Thoracic aorta (tissue), 2 donors: ENCODE data around the gene GNPTG. TPM values are rescaled to one million over a fixed set of nuclear protein-coding genes. Genes with fewer than 3 reads are reported as not detected.

Experiments
- ATAC-seq: fragments of 150-250 bp; one replicate; pipeline ENCODE4 v1.8.0; 2017; ENCODE audit warnings: low read depth; ENCODE audit not compliant: insufficient number of reproducible peaks, low FRiP score
- DNase-seq: peaks from one replicate; pipeline ENCODE4 v3.0.0-alpha.2; 2020; ENCODE audit warnings: low spot score
- H3K27ac ChIP-seq, 2 donors: fragments of 200-600 bp; sonication (generic); 1 replicate in 1 of 2; 2 replicates in 1 of 2; pipeline ENCODE4 v1.5.1; 2016; ENCODE audit warnings: mild to moderate bottlenecking in 2 of 2, moderate library complexity in 2 of 2
- H3K27me3 ChIP-seq: fragments of 200-600 bp; sonication (generic); replicated peaks from 2 replicates; pipeline ENCODE4 v1.6.0; 2016; ENCODE audit warnings: mild to moderate bottlenecking; ENCODE audit not compliant: insufficient read depth
- H3K36me3 ChIP-seq: fragments of 200-600 bp; sonication (generic); one replicate; pipeline ENCODE4 v1.5.1; 2016
- H3K4me1 ChIP-seq, 2 donors: fragments of 200-600 bp; sonication (generic); 1 replicate in 1 of 2; 2 replicates in 1 of 2; pipeline versions ENCODE4 v1.5.1 to v1.6.0; 2016; ENCODE audit warnings: low read depth in 2 of 2, mild to moderate bottlenecking in 1 of 2; ENCODE audit not compliant: control insufficient read depth in 1 of 2
- H3K4me3 ChIP-seq: fragments of 200-600 bp; sonication (generic); 2 replicates; pipeline ENCODE4 v1.5.1; 2016; ENCODE audit warnings: mild to moderate bottlenecking
- H3K9me3 ChIP-seq: fragments of 200-600 bp; sonication (generic); 2 replicates; pipeline ENCODE4 v1.5.1; 2016
- CTCF ChIP-seq: fragments of 200-600 bp; sonication (generic); IDR thresholded peaks from one replicate; pipeline ENCODE4 v1.5.1; 2019; ENCODE audit warnings: antibody characterized with exemption
- total RNA-seq, 2 donors: library from RNA; depleted of rRNA; stranded (reverse); fragments of >200 nt; gene quantifications; one replicate each; pipeline versions ENCODE4 v1.1.0 to v1.2.3, GENCODE V29; 2016

The GNPTG gene
- total RNA-seq, 2 donors from 2014 or later: 67.9 to 69.7 TPM

DNA sequence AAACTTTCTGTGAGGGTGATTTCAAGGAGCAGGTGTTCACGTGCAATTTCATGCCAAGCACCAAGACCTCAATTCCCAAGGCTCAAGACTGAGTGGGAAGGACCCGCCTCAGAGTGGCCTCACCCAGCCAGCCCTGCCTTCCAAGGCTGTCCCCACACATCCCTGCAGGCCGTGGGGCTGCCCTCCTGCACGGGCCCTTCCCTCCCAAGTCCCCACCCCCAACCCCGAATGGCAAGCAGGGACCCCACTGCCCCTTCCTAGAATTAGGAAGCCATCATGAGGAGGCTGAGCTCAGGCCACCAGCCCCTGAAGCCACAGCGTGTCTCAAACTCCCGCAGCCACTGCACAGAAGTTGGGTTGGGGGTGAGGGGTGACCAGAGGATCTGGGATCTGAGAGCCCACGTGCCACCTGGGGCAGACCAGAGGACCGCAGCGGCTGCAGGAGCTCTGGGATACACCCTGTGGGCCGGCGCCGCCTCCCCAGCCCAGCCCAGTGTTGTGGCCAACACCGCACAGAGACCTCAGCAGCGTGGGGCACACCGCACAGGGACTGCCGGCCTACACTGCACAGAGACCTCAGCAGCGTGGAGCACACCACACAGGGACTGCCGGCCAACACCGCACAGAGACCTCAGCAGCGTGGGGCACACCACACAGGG is 20.7 kb downstream of the GNPTG start:
- Histone ChIP-seq H3K27ac (no peak overlapping the region), H3K4me3 (no peak overlapping the region), H3K4me1 (no peaks in the 10 kb centered on the region), H3K36me3 (peaks cover 11% of the 10 kb centered on the region), H3K9me3 (no peaks in the 10 kb centered on the region), H3K27me3 (no peaks in the 10 kb centered on the region)
- DNase-seq (no peak), ATAC-seq (no peak)
- no peak for TF ChIP-seq CTCF

DNA sequence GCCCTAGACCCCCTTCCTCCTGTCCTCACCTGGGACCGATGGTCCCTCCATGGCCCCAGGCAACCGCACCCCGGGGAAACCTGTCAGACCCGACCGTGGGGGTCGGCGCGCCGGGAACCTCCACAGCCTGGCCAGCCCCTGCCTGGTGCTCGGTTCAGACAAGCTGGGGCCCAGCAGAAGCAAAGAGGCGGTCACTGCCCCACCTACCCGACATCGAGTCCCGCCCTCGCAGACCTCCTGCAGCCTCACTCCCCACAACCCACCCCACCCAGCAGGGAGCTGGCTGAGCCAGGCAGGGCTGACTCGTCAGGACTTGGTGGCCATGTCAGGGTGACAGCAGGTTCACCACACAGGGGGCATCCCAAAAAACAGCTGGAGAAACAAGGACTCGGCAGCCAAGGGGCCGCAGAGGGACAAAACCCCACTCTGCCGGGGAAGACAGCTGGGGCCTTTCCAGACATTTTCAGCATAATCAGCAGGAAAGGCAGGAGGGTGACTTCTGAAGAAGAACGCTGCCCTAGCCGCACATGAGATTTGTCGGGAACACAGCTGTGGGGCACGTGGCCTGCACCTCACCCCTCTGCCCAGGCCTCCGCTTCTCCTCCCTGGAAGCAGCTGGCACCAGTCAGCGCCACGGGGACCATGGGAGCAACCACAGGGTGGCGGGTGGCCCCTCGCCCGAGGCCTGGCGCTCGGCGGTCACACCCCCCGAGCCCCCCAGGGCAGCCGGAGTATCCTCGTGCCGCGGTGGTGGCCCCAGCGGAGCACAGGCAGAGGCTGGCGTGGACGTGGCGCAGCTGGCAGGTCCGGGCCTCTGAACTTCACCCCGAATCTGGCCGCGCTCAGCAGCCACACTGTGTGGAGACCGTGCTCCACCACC is 22.9 kb downstream of the GNPTG start:
- ATAC-seq: no peak
- H3K36me3 ChIP-seq: peaks cover 9% of the 10 kb centered on the region
- no peak for DNase-seq

DNA sequence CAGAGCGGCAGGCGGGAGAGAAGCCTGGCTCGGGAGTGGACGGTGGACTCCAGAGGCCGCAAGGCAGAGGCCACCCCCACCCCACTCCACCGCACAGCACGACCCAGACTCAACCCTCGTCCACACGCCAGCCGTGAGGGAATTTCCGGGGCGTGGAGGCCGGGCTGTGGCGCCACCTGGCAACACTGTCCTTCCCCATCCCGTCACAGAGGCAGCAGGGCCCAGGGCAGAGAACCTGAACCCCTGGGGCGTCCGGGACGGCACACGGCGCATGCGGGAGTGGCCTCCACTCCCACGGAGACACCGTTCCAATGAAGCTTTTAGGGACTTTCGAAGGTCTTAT is 23.5 kb downstream of the GNPTG start:
- peaks cover 6% of the 10 kb centered on the region for H3K36me3 ChIP-seq
- no peak for ATAC-seq

More for the DNA sequence above, 22.9 kb downstream of the GNPTG start:
- no peaks in the 10 kb centered on the region for H3K9me3 ChIP-seq
- no peak overlapping the region for H3K4me3 ChIP-seq
- no peaks in the 10 kb centered on the region for H3K27me3 ChIP-seq
- H3K4me1 ChIP-seq: peaks cover 8 to 17% of the 10 kb centered on the region in 2 donors
- no peak for TF ChIP-seq CTCF
- no peak overlapping the region for H3K27ac ChIP-seq

DNA sequence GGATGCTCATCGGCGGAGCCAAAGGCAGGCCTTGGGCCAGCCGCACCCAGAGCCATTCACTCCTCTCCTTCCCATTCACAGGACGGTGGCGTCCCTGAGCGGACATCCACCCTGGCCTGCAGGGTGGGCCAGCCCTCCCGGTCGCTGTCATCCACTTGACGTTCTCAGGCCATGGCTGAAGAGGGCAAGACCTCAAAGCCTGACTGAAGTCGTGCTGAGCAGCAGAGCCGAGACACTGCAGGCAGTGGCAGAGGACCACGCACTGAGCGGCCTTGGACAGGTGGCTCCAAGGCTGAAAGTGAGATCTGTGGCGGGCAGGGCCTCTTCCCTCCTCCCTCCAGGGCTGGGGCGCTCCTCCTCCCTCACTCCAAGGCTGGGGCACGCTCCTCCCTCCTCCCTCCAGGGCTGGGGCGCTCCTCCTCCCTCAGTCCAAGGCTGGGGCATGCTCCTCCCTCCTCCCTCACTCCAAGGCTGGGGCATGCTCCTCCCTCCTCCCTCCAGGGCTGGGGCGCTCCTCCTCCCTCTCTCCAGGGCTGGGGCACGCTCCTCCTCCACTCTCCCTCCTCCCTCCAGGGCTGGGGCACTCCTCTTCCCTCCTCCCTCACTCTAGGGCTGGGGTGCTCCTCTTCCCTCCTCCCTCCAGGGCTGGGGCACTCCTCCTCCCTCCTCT is 24.1 kb downstream of the GNPTG start:
- Histone ChIP-seq H3K9me3 (no peaks in the 10 kb centered on the region), H3K4me3 (no peak overlapping the region), H3K4me1 (peaks cover 8 to 22% of the 10 kb centered on the region in 2 donors), H3K27ac (no peak overlapping the region), H3K27me3 (no peaks in the 10 kb centered on the region), H3K36me3 (peaks cover 9% of the 10 kb centered on the region)
- no peak for TF ChIP-seq CTCF
- ATAC-seq (no peak), DNase-seq (no peak)

More for the DNA sequence above, 23.5 kb downstream of the GNPTG start:
- Histone ChIP-seq H3K27ac (no peak overlapping the region), H3K27me3 (no peaks in the 10 kb centered on the region), H3K4me3 (no peak overlapping the region), H3K4me1 (peaks cover 8 to 22% of the 10 kb centered on the region in 2 donors), H3K9me3 (no peaks in the 10 kb centered on the region)
- no peak for TF ChIP-seq CTCF
- no peak for DNase-seq

GRCh38 chr16:1377406-1378010 is 25.8 kb downstream of the GNPTG start:
- Histone ChIP-seq H3K4me1 (peaks cover 8 to 22% of the 10 kb centered on the region in 2 donors), H3K4me3 (no peak overlapping the region), H3K36me3 (peaks cover 16% of the 10 kb centered on the region), H3K27ac (no peak overlapping the region), H3K27me3 (no peaks in the 10 kb centered on the region), H3K9me3 (no peaks in the 10 kb centered on the region)
- TF ChIP-seq CTCF: no peak
- no peak for DNase-seq
- no peak for ATAC-seq
